Vagina (tissue), 2 donors: ENCODE results near the gene EIF4G1. TPM values are rescaled to one million over a fixed set of nuclear protein-coding genes. Genes with fewer than 3 reads are reported as not detected.

ENCODE experiments used
- DNase-seq, 2 donors: peaks; one replicate each; pipeline ENCODE4 v3.0.0-alpha.2; 2017; ENCODE audit errors: extremely low spot score in 2 of 2
- H3K27ac ChIP-seq: fragments of 200-600 bp; sonication (generic); one replicate; pipeline ENCODE4 v1.5.1; 2019
- H3K27me3 ChIP-seq: fragments of 200-600 bp; sonication (generic); one replicate; pipeline ENCODE4 v1.5.1; 2019
- H3K36me3 ChIP-seq, 2 donors: fragments of 200-600 bp; sonication (generic); one replicate each; pipeline ENCODE4 v1.5.1; 2017 to 2019
- H3K4me1 ChIP-seq: fragments of 200-600 bp; sonication (generic); one replicate; pipeline ENCODE4 v1.5.1; 2019
- H3K4me3 ChIP-seq, 2 donors: fragments of 200-600 bp; sonication (generic); 1 replicate in 1 of 2; 2 replicates in 1 of 2; pipeline ENCODE4 v1.5.1; 2016 to 2019
- H3K9me3 ChIP-seq: fragments of 200-600 bp; sonication (generic); one replicate; pipeline ENCODE4 v1.5.1; 2019
- POLR2A ChIP-seq, 2 donors: fragments of 450-650 bp; IDR thresholded peaks; one replicate each; pipeline ENCODE4 v1.6.1; 2017; ENCODE audit warnings: antibody characterized with exemption in 2 of 2, mild to moderate bottlenecking in 2 of 2, moderate library complexity in 2 of 2
- POLR2AphosphoS5 ChIP-seq, 2 donors: sonication (generic); formaldehyde crosslinking; IDR thresholded peaks; one replicate each; pipeline ENCODE4 v1.9.0; 2017; ENCODE audit warnings: antibody characterized with exemption in 2 of 2, mild to moderate bottlenecking in 2 of 2, low read depth in 1 of 2; ENCODE audit not compliant: insufficient read depth in 1 of 2
- intact Hi-C: fragments of 100-400 bp; cut with DNase I; formaldehyde crosslinking; loops from one replicate; pipeline ENCODE4 v1.15.1; 2023
- total RNA-seq: library from RNA; depleted of rRNA; stranded (reverse); fragments of >200 nt; gene quantifications from one replicate; pipeline ENCODE4 v1.2.3, GENCODE V29; 2016
- TF ChIP-seq, protein P1 (sequence below), 3 experiments: fragments of 450-650 bp in 2 of 3; fragments of 200-600 bp in 1 of 3; sonication (generic) in 1 of 3; IDR thresholded peaks; one replicate each; pipeline ENCODE4 v1.5.1; 2017 to 2019; ENCODE audit warnings: antibody characterized with exemption in 3 of 3, mild to moderate bottlenecking in 2 of 3, moderate library complexity in 2 of 3

Gene EIF4G1
- total RNA-seq, 1 donor from 2014 or later = 207 TPM

DNA sequence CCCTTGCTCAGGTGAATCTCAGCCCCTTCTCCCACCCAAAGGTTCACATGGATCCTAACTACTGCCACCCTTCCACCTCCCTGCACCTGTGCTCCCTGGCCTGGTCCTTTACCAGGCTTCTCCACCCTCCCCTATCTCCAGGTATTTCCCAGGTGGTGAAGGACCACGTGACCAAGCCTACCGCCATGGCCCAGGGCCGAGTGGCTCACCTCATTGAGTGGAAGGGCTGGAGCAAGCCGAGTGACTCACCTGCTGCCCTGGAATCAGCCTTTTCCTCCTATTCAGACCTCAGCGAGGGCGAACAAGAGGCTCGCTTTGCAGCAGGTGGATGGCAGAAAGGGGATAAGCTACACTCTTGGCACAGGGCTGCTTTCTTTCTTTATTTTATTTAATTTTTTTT lies 27.5 kb downstream of the EIF4G1 start:
- no peak for DNase-seq
- peaks cover 0 to 14% of the 10 kb centered on the region in 2 donors for H3K36me3 ChIP-seq
- H3K9me3 ChIP-seq = no peaks in the 10 kb centered on the region
- H3K4me3 ChIP-seq = no peak overlapping the region
- no peak overlapping the region for H3K27ac ChIP-seq
- no peaks in the 10 kb centered on the region for H3K27me3 ChIP-seq
- intact Hi-C loops = no loop called here
- H3K4me1 ChIP-seq = peaks cover 38% of the 10 kb centered on the region
- TF ChIP-seq POLR2A (IDR thresholded peaks at IDR 0.05) (no peak), POLR2AphosphoS5 (IDR thresholded peaks at IDR 0.05; ENCODE audit: insufficient read depth in 1 of 2, low read depth in 1 of 2) (peak in 1 of 2 donors; percentile 55)
- TF ChIP-seq, protein P1, sequence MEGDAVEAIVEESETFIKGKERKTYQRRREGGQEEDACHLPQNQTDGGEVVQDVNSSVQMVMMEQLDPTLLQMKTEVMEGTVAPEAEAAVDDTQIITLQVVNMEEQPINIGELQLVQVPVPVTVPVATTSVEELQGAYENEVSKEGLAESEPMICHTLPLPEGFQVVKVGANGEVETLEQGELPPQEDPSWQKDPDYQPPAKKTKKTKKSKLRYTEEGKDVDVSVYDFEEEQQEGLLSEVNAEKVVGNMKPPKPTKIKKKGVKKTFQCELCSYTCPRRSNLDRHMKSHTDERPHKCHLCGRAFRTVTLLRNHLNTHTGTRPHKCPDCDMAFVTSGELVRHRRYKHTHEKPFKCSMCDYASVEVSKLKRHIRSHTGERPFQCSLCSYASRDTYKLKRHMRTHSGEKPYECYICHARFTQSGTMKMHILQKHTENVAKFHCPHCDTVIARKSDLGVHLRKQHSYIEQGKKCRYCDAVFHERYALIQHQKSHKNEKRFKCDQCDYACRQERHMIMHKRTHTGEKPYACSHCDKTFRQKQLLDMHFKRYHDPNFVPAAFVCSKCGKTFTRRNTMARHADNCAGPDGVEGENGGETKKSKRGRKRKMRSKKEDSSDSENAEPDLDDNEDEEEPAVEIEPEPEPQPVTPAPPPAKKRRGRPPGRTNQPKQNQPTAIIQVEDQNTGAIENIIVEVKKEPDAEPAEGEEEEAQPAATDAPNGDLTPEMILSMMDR (IDR thresholded peaks at IDR 0.05) = no peak

DNA sequence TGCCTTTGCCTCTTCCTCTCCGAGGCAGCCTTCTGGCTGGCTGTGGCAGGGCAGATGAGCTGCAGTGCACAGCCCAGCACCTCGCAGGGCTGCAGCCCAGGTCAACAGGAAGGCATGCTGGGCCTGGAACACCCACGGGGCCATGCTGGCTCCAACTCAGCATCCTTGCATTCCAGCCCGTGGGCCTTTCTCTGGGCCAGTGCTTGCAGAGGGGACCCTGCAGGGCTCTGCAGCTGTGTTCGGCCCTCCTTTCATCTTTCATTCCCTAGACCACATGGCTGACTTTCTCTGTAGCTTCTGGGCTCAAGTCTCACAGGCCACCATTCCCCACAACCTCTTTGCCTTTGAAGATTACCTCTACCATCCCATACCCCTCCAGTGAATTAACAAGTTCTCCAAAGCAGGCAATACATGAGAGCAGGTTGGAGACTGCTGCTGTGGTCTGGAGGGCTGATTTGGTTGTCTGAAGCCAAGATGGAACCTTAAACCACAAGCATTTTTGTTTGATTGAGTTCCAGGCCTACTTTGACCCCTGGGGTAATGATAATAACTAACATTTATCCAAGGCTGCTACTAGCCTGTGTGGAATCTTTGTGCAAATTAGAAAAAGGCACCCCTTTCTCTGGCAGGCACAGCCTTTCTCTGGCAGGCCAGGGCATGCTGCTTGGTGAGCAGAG lies 28.9 kb downstream of the EIF4G1 start:
- Histone ChIP-seq H3K27ac (no peak overlapping the region), H3K27me3 (no peaks in the 10 kb centered on the region), H3K9me3 (no peaks in the 10 kb centered on the region), H3K4me3 (no peak overlapping the region), H3K4me1 (peaks cover 24% of the 10 kb centered on the region), H3K36me3 (peaks cover 0 to 14% of the 10 kb centered on the region in 2 donors)
- DNase-seq = no peak
- intact Hi-C loops = no loop called here
- TF ChIP-seq, protein P1 (IDR thresholded peaks at IDR 0.05) = no peak
- TF ChIP-seq POLR2AphosphoS5 (IDR thresholded peaks at IDR 0.05; ENCODE audit: insufficient read depth in 1 of 2, low read depth in 1 of 2) = no peak
- no peak for TF ChIP-seq POLR2A (IDR thresholded peaks at IDR 0.05)

DNA sequence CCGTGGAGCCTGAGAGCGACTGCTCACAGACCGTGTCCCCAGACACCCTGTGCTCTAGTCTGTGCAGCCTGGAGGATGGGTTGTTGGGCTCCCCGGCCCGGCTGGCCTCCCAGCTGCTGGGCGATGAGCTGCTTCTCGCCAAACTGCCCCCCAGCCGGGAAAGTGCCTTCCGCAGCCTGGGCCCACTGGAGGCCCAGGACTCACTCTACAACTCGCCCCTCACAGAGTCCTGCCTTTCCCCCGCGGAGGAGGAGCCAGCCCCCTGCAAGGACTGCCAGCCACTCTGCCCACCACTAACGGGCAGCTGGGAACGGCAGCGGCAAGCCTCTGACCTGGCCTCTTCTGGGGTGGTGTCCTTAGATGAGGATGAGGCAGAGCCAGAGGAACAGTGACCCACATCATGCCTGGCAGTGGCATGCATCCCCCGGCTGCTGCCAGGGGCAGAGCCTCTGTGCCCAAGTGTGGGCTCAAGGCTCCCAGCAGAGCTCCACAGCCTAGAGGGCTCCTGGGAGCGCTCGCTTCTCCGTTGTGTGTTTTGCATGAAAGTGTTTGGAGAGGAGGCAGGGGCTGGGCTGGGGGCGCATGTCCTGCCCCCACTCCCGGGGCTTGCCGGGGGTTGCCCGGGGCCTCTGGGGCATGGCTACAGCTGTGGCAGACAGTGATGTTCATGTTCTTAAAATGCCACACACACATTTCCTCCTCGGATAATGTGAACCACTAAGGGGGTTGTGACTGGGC lies 30.3 kb downstream of the EIF4G1 start:
- Histone ChIP-seq H3K27me3 (no peaks in the 10 kb centered on the region), H3K27ac (no peak overlapping the region), H3K4me1 (peaks cover 10% of the 10 kb centered on the region), H3K36me3 (peaks cover 0 to 14% of the 10 kb centered on the region in 2 donors), H3K9me3 (no peaks in the 10 kb centered on the region), H3K4me3 (no peak overlapping the region)
- no peak for DNase-seq
- TF ChIP-seq, protein P1 (IDR thresholded peaks at IDR 0.05) = no peak
- TF ChIP-seq POLR2AphosphoS5 (IDR thresholded peaks at IDR 0.05; ENCODE audit: insufficient read depth in 1 of 2, low read depth in 1 of 2) (no peak), POLR2A (IDR thresholded peaks at IDR 0.05) (no peak)
- intact Hi-C loops = no loop called here

DNA sequence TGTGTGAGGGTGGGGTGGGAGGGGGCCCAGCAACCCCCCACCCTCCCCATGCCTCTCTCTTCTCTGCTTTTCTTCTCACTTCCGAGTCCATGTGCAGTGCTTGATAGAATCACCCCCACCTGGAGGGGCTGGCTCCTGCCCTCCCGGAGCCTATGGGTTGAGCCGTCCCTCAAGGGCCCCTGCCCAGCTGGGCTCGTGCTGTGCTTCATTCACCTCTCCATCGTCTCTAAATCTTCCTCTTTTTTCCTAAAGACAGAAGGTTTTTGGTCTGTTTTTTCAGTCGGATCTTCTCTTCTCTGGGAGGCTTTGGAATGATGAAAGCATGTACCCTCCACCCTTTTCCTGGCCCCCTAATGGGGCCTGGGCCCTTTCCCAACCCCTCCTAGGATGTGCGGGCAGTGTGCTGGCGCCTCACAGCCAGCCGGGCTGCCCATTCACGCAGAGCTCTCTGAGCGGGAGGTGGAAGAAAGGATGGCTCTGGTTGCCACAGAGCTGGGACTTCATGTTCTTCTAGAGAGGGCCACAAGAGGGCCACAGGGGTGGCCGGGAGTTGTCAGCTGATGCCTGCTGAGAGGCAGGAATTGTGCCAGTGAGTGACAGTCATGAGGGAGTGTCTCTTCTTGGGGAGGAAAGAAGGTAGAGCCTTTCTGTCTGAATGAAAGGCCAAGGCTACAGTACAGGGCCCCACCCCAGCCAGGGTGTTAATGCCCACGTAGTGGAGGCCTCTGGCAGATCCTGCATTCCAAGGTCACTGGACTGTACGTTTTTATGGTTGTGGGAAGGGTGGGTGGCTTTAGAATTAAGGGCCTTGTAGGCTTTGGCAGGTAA lies 31.1 kb downstream of the EIF4G1 start:
- intact Hi-C loops = no loop called here
- Histone ChIP-seq H3K4me1 (peaks cover 9% of the 10 kb centered on the region), H3K36me3 (peaks cover 0 to 14% of the 10 kb centered on the region in 2 donors), H3K27me3 (no peaks in the 10 kb centered on the region), H3K9me3 (no peaks in the 10 kb centered on the region), H3K27ac (peak overlapping the region; percentile 9), H3K4me3 (no peak overlapping the region)
- no peak for DNase-seq
- TF ChIP-seq POLR2AphosphoS5 (IDR thresholded peaks at IDR 0.05; ENCODE audit: insufficient read depth in 1 of 2, low read depth in 1 of 2) = peak; percentile 45 to 52
- TF ChIP-seq, protein P1 (IDR thresholded peaks at IDR 0.05) = no peak
